ENCODE data around the gene KLF17. TPM values are rescaled to one million over a fixed set of nuclear protein-coding genes. Genes with fewer than 3 reads are reported as not detected.
A peak's percentile ranks its signal among the peaks of the same experiment; 100 is the strongest.

KLF17 gene
- total RNA-seq, 4 donors from 2014 or later = 0.19 TPM; not detected in 3

DNA sequence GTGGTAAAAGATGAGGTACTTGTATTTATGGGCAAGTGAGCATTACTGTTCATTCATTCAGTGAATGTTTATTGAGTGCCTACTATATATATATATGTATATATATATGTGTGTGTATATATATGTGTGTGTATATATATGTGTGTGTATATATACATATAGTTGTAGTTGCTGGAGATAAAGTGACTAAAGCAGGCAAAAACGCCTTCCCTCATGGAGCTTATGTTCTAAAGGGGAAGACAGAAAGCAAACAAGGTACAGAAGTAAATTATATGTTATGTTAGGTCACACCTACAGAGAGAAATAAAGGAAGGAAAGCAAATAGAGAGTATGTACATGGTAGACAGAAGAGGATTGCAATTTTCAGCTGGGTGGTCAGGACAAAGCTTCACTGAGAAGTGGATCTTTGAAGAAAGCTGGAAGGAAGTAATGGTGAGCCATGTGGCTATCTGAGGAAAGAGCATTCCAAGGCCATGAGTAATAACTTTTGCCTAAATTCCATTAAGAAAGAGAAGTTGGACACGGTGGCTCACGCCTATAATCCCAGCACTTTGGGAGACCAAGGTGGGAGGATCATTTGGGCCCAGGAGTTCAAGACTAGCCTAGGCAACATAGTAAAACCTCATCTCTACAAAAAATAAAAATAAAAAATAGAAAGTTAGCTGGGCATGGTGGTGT, 33.5 kb upstream of the KLF17 start:
- no peaks in the 10 kb centered on the region for H3K36me3 ChIP-seq
- WGBS, 2 donors = 46% methylated on average over 3 of the region's 3 CpGs
- TF ChIP-seq, protein P1, sequence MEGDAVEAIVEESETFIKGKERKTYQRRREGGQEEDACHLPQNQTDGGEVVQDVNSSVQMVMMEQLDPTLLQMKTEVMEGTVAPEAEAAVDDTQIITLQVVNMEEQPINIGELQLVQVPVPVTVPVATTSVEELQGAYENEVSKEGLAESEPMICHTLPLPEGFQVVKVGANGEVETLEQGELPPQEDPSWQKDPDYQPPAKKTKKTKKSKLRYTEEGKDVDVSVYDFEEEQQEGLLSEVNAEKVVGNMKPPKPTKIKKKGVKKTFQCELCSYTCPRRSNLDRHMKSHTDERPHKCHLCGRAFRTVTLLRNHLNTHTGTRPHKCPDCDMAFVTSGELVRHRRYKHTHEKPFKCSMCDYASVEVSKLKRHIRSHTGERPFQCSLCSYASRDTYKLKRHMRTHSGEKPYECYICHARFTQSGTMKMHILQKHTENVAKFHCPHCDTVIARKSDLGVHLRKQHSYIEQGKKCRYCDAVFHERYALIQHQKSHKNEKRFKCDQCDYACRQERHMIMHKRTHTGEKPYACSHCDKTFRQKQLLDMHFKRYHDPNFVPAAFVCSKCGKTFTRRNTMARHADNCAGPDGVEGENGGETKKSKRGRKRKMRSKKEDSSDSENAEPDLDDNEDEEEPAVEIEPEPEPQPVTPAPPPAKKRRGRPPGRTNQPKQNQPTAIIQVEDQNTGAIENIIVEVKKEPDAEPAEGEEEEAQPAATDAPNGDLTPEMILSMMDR (IDR thresholded peaks at IDR 0.05) = no peak
- TF ChIP-seq POLR2A (IDR thresholded peaks at IDR 0.05) = no peak
- no peaks in the 10 kb centered on the region for H3K9me3 ChIP-seq
- H3K27ac ChIP-seq = no peak overlapping the region
- no peak overlapping the region for H3K4me3 ChIP-seq
- peaks cover 0 to 14% (median 0%) of the 10 kb centered on the region in 4 donors for H3K27me3 ChIP-seq
- H3K4me1 ChIP-seq = peaks cover 0 to 6% (median 0%) of the 10 kb centered on the region in 3 donors
- DNase-seq = no peak
- intact Hi-C loops (cut with DNase I) = no loop called here

DNA sequence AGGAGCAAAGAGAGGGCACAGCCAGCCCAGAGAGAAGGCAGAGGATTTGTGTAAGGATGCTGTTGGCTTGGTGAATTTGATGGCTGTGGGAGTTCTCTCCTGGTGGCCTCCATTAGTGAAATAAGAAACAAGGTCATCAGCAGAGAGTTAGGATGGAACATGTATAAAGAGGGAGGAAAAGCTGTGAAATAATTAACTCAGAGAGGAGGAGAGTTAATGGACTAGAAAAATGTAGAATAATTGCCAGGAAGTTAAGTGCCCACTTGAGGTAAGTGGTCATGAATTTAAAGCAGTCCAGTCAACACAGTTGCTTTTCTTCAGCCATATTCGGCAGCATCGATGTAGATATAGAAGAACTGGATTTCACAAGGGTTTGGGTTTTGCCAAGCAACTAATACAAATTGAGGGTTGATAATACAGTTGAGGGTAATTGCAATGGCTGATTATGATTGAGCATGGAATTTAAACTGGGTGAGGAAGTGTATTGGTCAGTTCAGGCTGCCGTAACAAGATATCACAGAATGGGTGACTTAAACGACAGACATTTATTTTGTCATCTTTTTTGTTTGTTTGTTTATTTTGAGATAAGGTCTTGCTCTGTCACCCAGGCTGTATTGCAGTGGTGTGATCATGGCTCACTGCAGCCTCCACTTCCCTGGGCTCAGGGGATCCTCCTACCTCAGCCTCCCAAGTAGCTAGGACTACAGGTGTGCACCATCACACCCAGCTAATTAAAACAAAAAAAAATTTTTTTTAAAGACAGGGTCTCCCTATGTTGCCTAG, 31.7 kb upstream of the KLF17 start:
- peaks cover 0 to 17% (median 0%) of the 10 kb centered on the region in 4 donors for H3K27me3 ChIP-seq
- intact Hi-C loops (cut with DNase I) = no loop called here
- DNase-seq = no peak
- no peaks in the 10 kb centered on the region for H3K9me3 ChIP-seq
- no peak for TF ChIP-seq POLR2A (IDR thresholded peaks at IDR 0.05)
- TF ChIP-seq, protein P1 (IDR thresholded peaks at IDR 0.05) = no peak
- no peaks in the 10 kb centered on the region for H3K36me3 ChIP-seq
- no peak overlapping the region for H3K4me3 ChIP-seq
- H3K4me1 ChIP-seq = peaks cover 0 to 6% (median 0%) of the 10 kb centered on the region in 3 donors
- 88 to 94% methylated on average over 4 of the region's 4 CpGs for WGBS, 2 donors
- no peak overlapping the region for H3K27ac ChIP-seq

DNA sequence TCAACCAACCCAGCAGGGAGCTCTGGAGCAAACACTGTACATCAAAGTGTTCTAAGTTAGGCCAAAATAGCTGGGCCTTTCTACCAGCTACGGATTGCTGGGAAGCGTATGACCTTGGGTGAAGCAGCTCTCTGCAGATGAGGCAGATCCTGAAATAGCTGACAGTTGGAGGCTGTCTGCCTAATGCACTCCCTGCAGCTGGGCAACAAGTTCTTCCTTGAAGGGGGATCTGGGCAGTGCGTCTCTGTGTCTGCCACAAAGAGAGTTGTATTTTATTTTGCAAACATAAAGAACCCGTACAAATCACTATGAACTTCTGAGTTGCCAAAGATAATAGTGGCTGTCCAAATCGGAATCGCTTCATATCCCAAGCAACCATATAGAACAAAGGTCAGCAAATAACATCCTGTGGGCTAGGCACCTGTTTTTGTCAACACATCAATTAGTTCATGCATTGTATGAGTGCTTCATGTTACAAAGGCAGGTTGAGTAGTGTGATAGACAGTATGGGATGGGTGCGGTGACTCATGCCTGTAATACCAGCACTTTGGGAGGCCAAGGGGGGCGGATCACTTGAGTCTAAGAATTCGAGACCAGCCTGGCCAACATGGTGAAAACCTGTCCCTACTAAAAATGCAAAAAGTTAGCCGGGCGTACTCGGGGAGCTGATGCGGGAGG, 29.1 kb upstream of the KLF17 start:
- TF ChIP-seq, protein P1 (IDR thresholded peaks at IDR 0.05) = no peak
- H3K27me3 ChIP-seq = peaks cover 0 to 8% (median 0%) of the 10 kb centered on the region in 4 donors
- peaks cover 0 to 7% (median 0%) of the 10 kb centered on the region in 3 donors for H3K9me3 ChIP-seq
- intact Hi-C loops (cut with DNase I) = no loop called here
- peak overlapping the region in 2 of 4 donors; percentile 25 to 44 for H3K27ac ChIP-seq
- H3K4me3 ChIP-seq = no peak overlapping the region
- 52 to 72% methylated on average over 13 of the region's 13 CpGs for WGBS, 2 donors
- DNase-seq = no peak
- H3K4me1 ChIP-seq = peaks cover 0 to 6% (median 0%) of the 10 kb centered on the region in 3 donors
- no peaks in the 10 kb centered on the region for H3K36me3 ChIP-seq

DNA sequence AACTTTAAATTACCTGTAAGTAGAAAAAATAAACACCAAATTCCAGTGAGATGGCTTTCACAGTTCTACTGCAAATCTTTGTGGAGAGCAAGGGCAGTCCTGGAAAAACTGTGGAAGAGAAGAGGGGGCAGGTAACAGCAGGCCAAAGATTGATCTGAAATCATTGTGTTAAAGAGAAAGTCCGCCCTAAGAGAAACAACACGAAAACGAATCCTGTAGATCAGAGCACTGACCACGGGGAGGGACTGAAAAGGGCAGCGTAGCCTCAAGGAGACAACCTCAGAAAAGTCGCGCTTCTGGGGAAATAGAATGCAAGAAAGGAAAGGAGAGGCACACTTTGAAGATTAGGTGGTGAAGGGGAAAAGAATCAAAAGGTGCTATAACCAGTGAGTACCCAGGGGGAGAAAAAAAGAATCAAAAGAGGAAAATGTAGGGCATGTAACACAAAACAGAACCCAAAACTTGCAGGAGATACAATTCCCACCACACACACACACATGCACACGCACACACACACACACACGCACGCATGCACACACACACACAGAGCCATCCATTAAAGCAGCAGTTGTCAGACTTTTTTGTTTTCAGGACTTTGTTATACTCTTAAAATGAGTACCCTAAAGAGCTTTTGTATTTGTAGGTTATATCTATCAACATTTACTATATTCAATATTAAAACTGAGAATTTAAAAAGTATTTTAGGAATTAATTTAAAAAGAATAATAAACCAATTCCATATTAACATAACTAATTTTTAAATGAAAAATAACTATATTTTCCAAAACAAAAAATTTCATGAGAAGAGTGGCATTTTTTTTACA, 28.0 kb upstream of the KLF17 start:
- WGBS, 2 donors = 60 to 68% methylated on average over 10 of the region's 10 CpGs
- H3K27ac ChIP-seq = no peak overlapping the region
- TF ChIP-seq, protein P1 (IDR thresholded peaks at IDR 0.05) = no peak
- no peak for TF ChIP-seq POLR2A (IDR thresholded peaks at IDR 0.05)
- peaks cover 0 to 8% (median 0%) of the 10 kb centered on the region in 3 donors for H3K9me3 ChIP-seq
- DNase-seq = no peak
- no peaks in the 10 kb centered on the region for H3K36me3 ChIP-seq
- intact Hi-C loops (cut with DNase I) = no loop called here
- peaks cover 0 to 8% (median 0%) of the 10 kb centered on the region in 4 donors for H3K27me3 ChIP-seq
- H3K4me1 ChIP-seq = peaks cover 0 to 6% (median 0%) of the 10 kb centered on the region in 3 donors
- no peak overlapping the region for H3K4me3 ChIP-seq

Measured in esophagus squamous epithelium (tissue), 5 donors.